Measurements from ENCODE around the gene ARAP3. TPM values are rescaled to one million over a fixed set of nuclear protein-coding genes. Genes with fewer than 3 reads are reported as not detected.
A peak's percentile ranks its signal among the peaks of the same experiment; 100 is the strongest.

The ARAP3 gene
- total and polyA plus RNA-seq, 8 donors: 1.2 to 11.9 (median 2.3) TPM

GRCh38 chr5:141656396-141656795, 25.6 kb downstream of the ARAP3 start:
- no peaks in the 10 kb centered on the region for H3K36me3 ChIP-seq
- ATAC-seq (no peak), FAIRE-seq (no peak), DNase-seq (no peak)
- TF ChIP-seq CTCF (IDR thresholded peaks at IDR 0.05): no peak
- H3K4me3 ChIP-seq: no peak overlapping the region
- 80 to 87% methylated on average over 9 of the region's 9 CpGs for WGBS, 2 donors
- no peaks in the 10 kb centered on the region for H3K4me1 ChIP-seq
- no peaks in the 10 kb centered on the region for H3K9me3 ChIP-seq
- intact Hi-C loops (cut with DNase I): no loop called here
- no peaks in the 10 kb centered on the region for H3K27me3 ChIP-seq
- H3K27ac ChIP-seq: no peak overlapping the region

- no peak for TF ChIP-seq CTCF (IDR thresholded peaks at IDR 0.05)
- no peak for DNase-seq
- no peaks in the 10 kb centered on the region for H3K27me3 ChIP-seq
- no peak overlapping the region for H3K27ac ChIP-seq
- no peak for FAIRE-seq
- no peaks in the 10 kb centered on the region for H3K9me3 ChIP-seq
- no peaks in the 10 kb centered on the region for H3K36me3 ChIP-seq
- no peak overlapping the region for H3K4me3 ChIP-seq
- 67 to 77% methylated on average over 7 of the region's 7 CpGs for WGBS, 2 donors
- no peaks in the 10 kb centered on the region for H3K4me1 ChIP-seq
- ATAC-seq: no peak
- intact Hi-C loops (cut with DNase I): no loop called here
These were observed 27.0 kb downstream of the ARAP3 start for GRCh38 chr5:141655020-141655419.

GRCh38 chr5:141654298-141654697, 27.7 kb downstream of the ARAP3 start:
- 62 to 78% methylated on average over 2 of the region's 2 CpGs for WGBS, 2 donors
- H3K4me1 ChIP-seq: no peaks in the 10 kb centered on the region
- H3K27ac ChIP-seq: no peak overlapping the region
- no peaks in the 10 kb centered on the region for H3K36me3 ChIP-seq
- FAIRE-seq: no peak
- intact Hi-C loops (cut with DNase I): no loop called here
- no peak for TF ChIP-seq CTCF (IDR thresholded peaks at IDR 0.05)
- no peak for ATAC-seq
- no peak overlapping the region for H3K4me3 ChIP-seq
- H3K9me3 ChIP-seq: no peaks in the 10 kb centered on the region
- no peak for DNase-seq
- H3K27me3 ChIP-seq: no peaks in the 10 kb centered on the region

GRCh38 chr5:141651728-141652105, 30.3 kb downstream of the ARAP3 start:
- peak in 3 of 4 donors; percentile 2 to 24 (median 4) for ATAC-seq
- no peak for TF ChIP-seq CTCF (IDR thresholded peaks at IDR 0.05)
- H3K36me3 ChIP-seq: no peaks in the 10 kb centered on the region
- no peak for DNase-seq
- peak overlapping the region; percentile 37 to 78 (median 66) for H3K4me3 ChIP-seq
- H3K4me1 ChIP-seq: no peaks in the 10 kb centered on the region
- no peak for FAIRE-seq
- no peaks in the 10 kb centered on the region for H3K27me3 ChIP-seq
- intact Hi-C loops (cut with DNase I): no loop called here
- no peaks in the 10 kb centered on the region for H3K9me3 ChIP-seq
- 58 to 60% methylated on average over 9 of the region's 9 CpGs for WGBS, 2 donors
- H3K27ac ChIP-seq: peak overlapping the region in 1 of 4 donors; percentile 11

GRCh38 chr5:141650851-141651727, 30.9 kb downstream of the ARAP3 start, which contains the start of gene FCHSD1:
Gene FCHSD1 (minus strand): TSS chr5:141651418. CDS start chr5:141651368, 50 bp downstream.
- ATAC-seq (peak; percentile 97 to 99 (median 98)), DNase-seq (peak; percentile 86 to 97 (median 92)), FAIRE-seq (no peak)
- Histone ChIP-seq H3K27me3 (no peaks in the 10 kb centered on the region), H3K4me3 (peak within 1 kb of the TSS; percentile 37 to 78 (median 66)), H3K9me3 (no peaks in the 10 kb centered on the region), H3K27ac (peak within 1 kb of the TSS in 1 of 4 donors; percentile 11), H3K4me1 (no peaks in the 10 kb centered on the region), H3K36me3 (no peaks in the 10 kb centered on the region)
- TF ChIP-seq CTCF (IDR thresholded peaks at IDR 0.05): no peak
- WGBS, 2 donors: 4% methylated on average over 48 to 50 of the region's 50 CpGs
- intact Hi-C loops (cut with DNase I): no loop called here
